Measurements from ENCODE around the gene FER1L5.
"Not testable (repeated sequence)": the region's sequence is repeated elsewhere in the genome, so short reads cannot be mapped to it uniquely, and the experiment has no call there.

DNA sequence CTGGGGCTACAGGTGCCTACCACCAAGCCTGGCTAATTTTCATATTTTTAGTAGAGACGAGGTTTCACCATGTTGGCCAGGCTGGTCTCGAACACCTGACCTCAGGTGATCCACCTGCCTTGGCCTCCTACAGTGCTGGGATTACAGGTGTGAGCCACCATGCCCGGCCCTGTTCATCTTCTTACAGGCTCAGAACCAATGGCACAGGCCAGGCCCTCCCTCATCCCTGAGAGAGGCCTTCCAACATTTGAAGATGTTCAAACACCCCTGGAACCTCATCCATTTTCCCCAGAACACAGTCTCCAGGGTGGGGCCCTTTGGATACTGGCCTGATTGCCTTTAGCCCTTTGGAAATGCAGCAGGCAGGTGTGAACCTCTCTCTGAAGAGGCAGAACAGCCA is 23.2 kb downstream of the FER1L5 start:
- TF ChIP-seq POLR2A (IDR thresholded peaks at IDR 0.05; ENCODE audit: low read depth, low read length); GATA2 (IDR thresholded peaks at IDR 0.05; ENCODE audit: insufficient read depth, insufficient read length, low read depth, low read length); POLR2AphosphoS5 (IDR thresholded peaks at IDR 0.05; ENCODE audit: insufficient read depth, low read depth, low read length); FOS (IDR thresholded peaks at IDR 0.05; ENCODE audit: borderline replicate concordance, insufficient read depth, low read length); EZH2 (IDR thresholded peaks at IDR 0.05; ENCODE audit: borderline replicate concordance, low read depth, low read length, severe bottlenecking); JUN (IDR thresholded peaks at IDR 0.05; ENCODE audit: borderline replicate concordance, insufficient read depth, insufficient read length, low read depth); MYC (IDR thresholded peaks at IDR 0.05; ENCODE audit: low read depth, low read length): not testable (repeated sequence)
- TF ChIP-seq, protein P1, sequence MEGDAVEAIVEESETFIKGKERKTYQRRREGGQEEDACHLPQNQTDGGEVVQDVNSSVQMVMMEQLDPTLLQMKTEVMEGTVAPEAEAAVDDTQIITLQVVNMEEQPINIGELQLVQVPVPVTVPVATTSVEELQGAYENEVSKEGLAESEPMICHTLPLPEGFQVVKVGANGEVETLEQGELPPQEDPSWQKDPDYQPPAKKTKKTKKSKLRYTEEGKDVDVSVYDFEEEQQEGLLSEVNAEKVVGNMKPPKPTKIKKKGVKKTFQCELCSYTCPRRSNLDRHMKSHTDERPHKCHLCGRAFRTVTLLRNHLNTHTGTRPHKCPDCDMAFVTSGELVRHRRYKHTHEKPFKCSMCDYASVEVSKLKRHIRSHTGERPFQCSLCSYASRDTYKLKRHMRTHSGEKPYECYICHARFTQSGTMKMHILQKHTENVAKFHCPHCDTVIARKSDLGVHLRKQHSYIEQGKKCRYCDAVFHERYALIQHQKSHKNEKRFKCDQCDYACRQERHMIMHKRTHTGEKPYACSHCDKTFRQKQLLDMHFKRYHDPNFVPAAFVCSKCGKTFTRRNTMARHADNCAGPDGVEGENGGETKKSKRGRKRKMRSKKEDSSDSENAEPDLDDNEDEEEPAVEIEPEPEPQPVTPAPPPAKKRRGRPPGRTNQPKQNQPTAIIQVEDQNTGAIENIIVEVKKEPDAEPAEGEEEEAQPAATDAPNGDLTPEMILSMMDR (IDR thresholded peaks at IDR 0.05; ENCODE audit: extremely low read depth in 1 of 2, insufficient read depth in 1 of 2, low read depth in 1 of 2, low read length in 2 of 2): not testable (repeated sequence)
- TF ChIP-seq, protein P2, sequence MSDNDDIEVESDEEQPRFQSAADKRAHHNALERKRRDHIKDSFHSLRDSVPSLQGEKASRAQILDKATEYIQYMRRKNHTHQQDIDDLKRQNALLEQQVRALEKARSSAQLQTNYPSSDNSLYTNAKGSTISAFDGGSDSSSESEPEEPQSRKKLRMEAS (IDR thresholded peaks at IDR 0.05; ENCODE audit: insufficient read depth, insufficient read length): not testable (repeated sequence)

Measured in endothelial cell of umbilical vein (primary cell).